Uterus (tissue), 4 donors: ENCODE data around the gene AP2A2. TPM values are rescaled to one million over a fixed set of nuclear protein-coding genes. Genes with fewer than 3 reads are reported as not detected.
"Not testable (repeated sequence)": the region's sequence is repeated elsewhere in the genome, so short reads cannot be mapped to it uniquely, and the experiment has no call there.

Experiments used
- DNase-seq, 2 donors: peaks; one replicate each; pipeline ENCODE4 v3.0.0-alpha.2; 2019 to 2020
- H3K27ac ChIP-seq, 2 donors: fragments of 200-600 bp; sonication (generic); 1 replicate in 1 of 2; 2 replicates in 1 of 2; pipeline ENCODE4 v1.5.1; 2016 to 2018
- H3K27me3 ChIP-seq, 2 donors: fragments of 200-600 bp; sonication (generic); one replicate each; pipeline ENCODE4 v1.5.1; 2018 to 2019; ENCODE audit warnings: control low read depth in 1 of 2
- H3K36me3 ChIP-seq, 2 donors: fragments of 200-600 bp; sonication (generic); one replicate each; pipeline ENCODE4 v1.5.1; 2019; ENCODE audit warnings: control low read depth in 1 of 2
- H3K4me1 ChIP-seq, 2 donors: fragments of 200-600 bp; sonication (generic); one replicate each; pipeline ENCODE4 v1.5.1; 2018 to 2019; ENCODE audit warnings: control low read depth in 1 of 2
- H3K4me3 ChIP-seq, 2 donors: fragments of 200-600 bp; sonication (generic); 1 replicate in 1 of 2; 2 replicates in 1 of 2; pipeline ENCODE4 v1.5.1; 2018 to 2019; ENCODE audit warnings: mild to moderate bottlenecking in 1 of 2
- H3K9me3 ChIP-seq, 2 donors: fragments of 200-600 bp; sonication (generic); one replicate each; pipeline ENCODE4 v1.5.1; 2019; ENCODE audit warnings: control low read depth in 1 of 2
- POLR2A ChIP-seq, 2 donors: fragments of 450-650 bp; IDR thresholded peaks; one replicate each; pipeline ENCODE4 v1.6.1; 2016; ENCODE audit warnings: antibody characterized with exemption in 2 of 2, mild to moderate bottlenecking in 1 of 2, moderate library complexity in 1 of 2
- intact Hi-C: fragments of 100-400 bp; cut with DNase I; formaldehyde crosslinking; loops from one replicate; pipeline ENCODE4 v1.15.1; 2023; ENCODE audit warnings: low total_unique reads
- total RNA-seq, 4 donors: library from RNA; depleted of rRNA in 3 of 4; stranded (reverse); fragments of >200 nt in 3 of 4; gene quantifications; one replicate each; pipeline versions ENCODE4 v1.1.0 to v1.2.4, GENCODE V29; 2014 to 2023
- TF ChIP-seq, protein P1 (sequence below), 4 experiments: fragments of 200-600 bp in 2 of 4; fragments of 450-650 bp in 2 of 4; sonication (generic) in 2 of 4; IDR thresholded peaks; one replicate each; pipeline ENCODE4 v1.5.1; 2016 to 2019; ENCODE audit warnings: antibody characterized with exemption in 4 of 4, mild to moderate bottlenecking in 2 of 4, moderate library complexity in 1 of 4
- donor health status: DM: yes; HTN: yes; CAD: no.

The AP2A2 gene
- total RNA-seq, 4 donors from 2014 or later, result 25.6 to 120 (median 40.4) TPM

DNA sequence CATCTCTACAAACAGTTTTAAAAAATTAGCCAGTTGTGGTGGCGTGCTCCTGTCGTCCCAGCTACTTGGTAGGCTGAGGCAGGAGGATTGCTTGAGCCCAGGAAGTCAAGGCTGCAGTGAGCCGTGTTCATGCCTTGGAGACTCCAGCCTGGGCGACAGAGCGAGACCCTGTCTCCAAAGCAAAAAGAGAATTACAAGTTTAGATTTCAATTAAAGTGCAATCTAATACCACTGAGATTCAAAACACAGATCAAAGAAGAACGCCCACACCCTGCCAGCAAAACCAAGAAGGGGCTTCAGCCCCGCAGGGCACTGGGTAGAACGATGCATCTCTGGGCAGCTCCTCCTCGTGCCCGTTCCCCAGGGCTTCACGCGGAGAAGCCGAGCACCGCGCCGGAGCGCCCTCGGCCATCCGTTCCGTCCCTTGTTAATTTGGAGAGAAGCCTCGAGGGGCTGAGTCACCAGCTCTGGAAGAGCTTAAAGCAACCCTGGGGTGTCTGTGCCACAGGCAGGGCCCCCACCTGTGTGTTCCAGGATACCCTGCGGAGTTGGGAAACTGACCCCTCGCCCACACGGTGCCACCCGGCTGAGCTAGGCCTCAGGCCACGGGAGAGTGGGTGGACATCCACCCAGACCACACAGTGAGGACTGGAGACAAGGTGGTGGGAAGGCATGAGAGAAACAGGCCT lies 47.0 kb downstream of the AP2A2 start:
- H3K4me3 ChIP-seq, result no peak overlapping the region
- H3K4me1 ChIP-seq, result no peaks in the 10 kb centered on the region
- intact Hi-C loops, result no loop called here
- H3K9me3 ChIP-seq, result no peaks in the 10 kb centered on the region
- H3K27me3 ChIP-seq, result no peaks in the 10 kb centered on the region
- H3K27ac ChIP-seq, result no peak overlapping the region
- TF ChIP-seq POLR2A (IDR thresholded peaks at IDR 0.05), result no peak
- TF ChIP-seq, protein P1, sequence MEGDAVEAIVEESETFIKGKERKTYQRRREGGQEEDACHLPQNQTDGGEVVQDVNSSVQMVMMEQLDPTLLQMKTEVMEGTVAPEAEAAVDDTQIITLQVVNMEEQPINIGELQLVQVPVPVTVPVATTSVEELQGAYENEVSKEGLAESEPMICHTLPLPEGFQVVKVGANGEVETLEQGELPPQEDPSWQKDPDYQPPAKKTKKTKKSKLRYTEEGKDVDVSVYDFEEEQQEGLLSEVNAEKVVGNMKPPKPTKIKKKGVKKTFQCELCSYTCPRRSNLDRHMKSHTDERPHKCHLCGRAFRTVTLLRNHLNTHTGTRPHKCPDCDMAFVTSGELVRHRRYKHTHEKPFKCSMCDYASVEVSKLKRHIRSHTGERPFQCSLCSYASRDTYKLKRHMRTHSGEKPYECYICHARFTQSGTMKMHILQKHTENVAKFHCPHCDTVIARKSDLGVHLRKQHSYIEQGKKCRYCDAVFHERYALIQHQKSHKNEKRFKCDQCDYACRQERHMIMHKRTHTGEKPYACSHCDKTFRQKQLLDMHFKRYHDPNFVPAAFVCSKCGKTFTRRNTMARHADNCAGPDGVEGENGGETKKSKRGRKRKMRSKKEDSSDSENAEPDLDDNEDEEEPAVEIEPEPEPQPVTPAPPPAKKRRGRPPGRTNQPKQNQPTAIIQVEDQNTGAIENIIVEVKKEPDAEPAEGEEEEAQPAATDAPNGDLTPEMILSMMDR (IDR thresholded peaks at IDR 0.05), result no peak
- no peak for DNase-seq
- no peaks in the 10 kb centered on the region for H3K36me3 ChIP-seq

DNA sequence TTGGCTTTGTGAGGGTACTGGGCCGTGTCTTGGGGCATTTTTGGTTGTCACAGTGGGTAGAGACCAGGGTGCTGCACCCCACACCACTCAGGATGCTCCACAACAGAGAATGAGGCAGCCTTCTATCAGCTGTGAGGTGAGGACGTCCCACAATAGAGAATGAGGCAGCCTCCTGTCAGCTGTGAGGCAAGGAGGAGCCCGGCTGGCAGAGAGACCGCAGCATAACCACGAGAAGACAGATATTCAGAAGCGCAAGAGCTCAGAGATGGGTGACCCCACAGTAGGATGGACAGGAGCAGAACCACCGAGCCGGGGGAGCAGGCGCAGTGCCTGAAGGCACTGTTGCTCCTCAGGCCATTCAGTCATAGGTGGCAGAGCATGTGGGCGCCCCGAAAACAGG lies 47.6 kb downstream of the AP2A2 start:
- intact Hi-C loops, result no loop called here
- H3K4me3 ChIP-seq, result no peak overlapping the region
- no peak overlapping the region for H3K27ac ChIP-seq
- H3K9me3 ChIP-seq, result no peaks in the 10 kb centered on the region
- no peaks in the 10 kb centered on the region for H3K27me3 ChIP-seq
- TF ChIP-seq, protein P1 (IDR thresholded peaks at IDR 0.05), result no peak
- no peak for TF ChIP-seq POLR2A (IDR thresholded peaks at IDR 0.05)
- no peaks in the 10 kb centered on the region for H3K36me3 ChIP-seq
- no peak for DNase-seq
- no peaks in the 10 kb centered on the region for H3K4me1 ChIP-seq

DNA sequence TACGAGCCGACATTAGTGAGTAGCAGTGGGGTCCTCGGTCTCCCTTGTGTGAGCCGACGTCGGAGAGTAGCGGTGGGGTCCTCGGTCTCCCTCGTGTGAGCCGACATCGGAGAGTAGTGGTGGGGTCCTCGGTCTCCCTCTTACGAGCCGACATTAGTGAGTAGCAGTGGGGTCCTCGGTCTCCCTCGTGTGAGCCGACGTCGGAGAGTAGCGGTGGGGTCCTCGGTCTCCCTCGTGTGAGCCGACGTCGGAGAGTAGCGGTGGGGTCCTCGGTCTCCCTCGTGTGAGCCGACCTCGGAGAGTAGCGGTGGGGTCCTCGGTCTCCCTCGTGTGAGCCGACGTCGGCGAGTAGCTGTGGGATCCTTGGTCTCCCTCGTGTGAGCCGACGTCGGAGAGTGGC lies 49.7 kb downstream of the AP2A2 start:
- H3K4me1 ChIP-seq, intact Hi-C loops, H3K27ac ChIP-seq, H3K9me3 ChIP-seq, H3K36me3 ChIP-seq, H3K4me3 ChIP-seq, H3K27me3 ChIP-seq, DNase-seq: not testable (repeated sequence)

DNA sequence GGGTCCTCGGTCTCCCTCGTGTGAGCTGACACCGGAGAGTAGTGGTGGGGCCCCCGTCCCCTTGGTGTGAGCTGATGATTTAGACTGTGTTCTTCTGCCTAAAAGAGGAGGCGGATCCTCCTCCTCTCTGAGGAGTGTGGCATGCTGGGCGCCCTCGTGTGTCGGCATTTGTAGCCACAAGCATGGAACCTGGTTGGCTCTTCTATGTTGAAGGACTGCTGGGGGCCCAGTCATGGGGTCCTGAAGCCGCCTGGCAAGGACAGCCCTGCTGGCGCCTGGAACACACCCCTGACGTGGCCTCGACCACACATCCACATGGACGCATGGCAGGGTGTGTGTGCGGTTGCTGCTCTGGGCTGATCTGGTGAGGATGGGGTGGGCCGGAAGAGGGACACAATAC lies 50.2 kb downstream of the AP2A2 start:
- H3K9me3 ChIP-seq, result no peaks in the 10 kb centered on the region
- no peak overlapping the region for H3K4me3 ChIP-seq
- intact Hi-C loops, result no loop called here
- H3K27ac ChIP-seq, result no peak overlapping the region
- H3K4me1 ChIP-seq, result no peaks in the 10 kb centered on the region
- no peaks in the 10 kb centered on the region for H3K27me3 ChIP-seq
- TF ChIP-seq, protein P1 (IDR thresholded peaks at IDR 0.05), result no peak
- TF ChIP-seq POLR2A (IDR thresholded peaks at IDR 0.05), result no peak
- no peaks in the 10 kb centered on the region for H3K36me3 ChIP-seq
- no peak for DNase-seq

DNA sequence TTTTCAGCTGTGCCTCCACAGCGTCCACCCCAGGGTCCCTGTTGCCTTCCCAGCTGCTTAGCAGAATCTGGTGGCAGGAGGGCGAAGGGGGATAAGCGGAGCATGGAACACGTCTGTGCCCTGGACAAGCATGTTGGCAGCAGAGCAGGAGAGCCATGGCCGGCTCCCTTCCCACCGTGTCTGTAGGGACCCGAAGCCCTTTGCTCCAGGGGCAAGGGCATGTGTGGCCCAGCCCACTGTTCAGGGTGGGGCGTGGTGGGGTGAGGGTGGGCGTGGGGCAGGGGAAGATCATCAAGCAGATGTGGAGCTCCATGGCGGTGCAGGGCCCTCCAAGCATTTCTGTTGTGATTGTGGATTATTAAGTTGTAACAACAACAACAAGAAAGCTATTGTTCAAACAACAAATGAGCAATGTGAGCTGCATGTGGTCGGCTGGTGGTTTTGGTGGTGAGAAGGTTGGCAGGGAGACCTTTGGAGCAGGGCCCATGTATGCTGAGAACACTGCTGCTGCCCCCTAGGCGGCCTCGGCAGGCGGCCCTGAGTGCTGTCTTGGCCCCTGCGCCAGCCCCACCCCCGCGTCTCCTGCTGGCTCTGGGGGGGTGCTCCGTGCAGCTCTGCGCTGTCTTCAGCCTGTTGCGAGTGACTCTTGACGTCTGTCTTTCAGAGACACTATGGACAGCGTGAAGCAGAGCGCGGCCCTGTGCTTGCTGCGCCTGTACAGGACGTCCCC lies 50.9 kb downstream of the AP2A2 start:
- TF ChIP-seq, protein P1 (IDR thresholded peaks at IDR 0.05), result no peak
- TF ChIP-seq POLR2A (IDR thresholded peaks at IDR 0.05), result no peak
- no peak for DNase-seq
- no peaks in the 10 kb centered on the region for H3K9me3 ChIP-seq
- intact Hi-C loops, result no loop called here
- no peak overlapping the region for H3K4me3 ChIP-seq
- H3K4me1 ChIP-seq, result no peaks in the 10 kb centered on the region
- no peaks in the 10 kb centered on the region for H3K27me3 ChIP-seq
- H3K27ac ChIP-seq, result no peak overlapping the region
- no peaks in the 10 kb centered on the region for H3K36me3 ChIP-seq
